A549 (cell line): ENCODE data around the gene NNAT. TPM values are rescaled to one million over a fixed set of nuclear protein-coding genes. Genes with fewer than 3 reads are reported as not detected.

Experiments
- ATAC-seq, 2 experiments: fragments of 200-7000 bp in 1 of 2; fragments of >200 bp in 1 of 2; cut with Nextera tagmentation in 1 of 2; cut with Tn5 transposase in 1 of 2; 3 replicates each; pipeline versions ENCODE4 v1.8.0 to v1.9.1; 2018 to 2020; ENCODE audit warnings: mild to moderate bottlenecking in 1 of 2, moderate library complexity in 1 of 2
- CTCF ChIA-PET: fragments of 300-600 bp; sonication (Branson Sonifier 250); formaldehyde crosslinking; extraction: SDS; loops from one replicate; lab custom pipeline; 2021; ENCODE audit warnings: antibody characterized with exemption, inconsistent platforms; lab: Yijun Ruan, JAX
- POLR2A ChIA-PET: fragments of 350-600 bp; formaldehyde crosslinking; extraction: SDS; loops from one replicate; lab custom pipeline; 2021; ENCODE audit warnings: antibody characterized with exemption, inconsistent platforms; lab: Yijun Ruan, JAX
- DNase-seq, 2 experiments: peaks; one replicate each; pipeline versions ENCODE4 v3.0.0 to v3.0.0-alpha.2; 2011 to 2016; ENCODE audit warnings: low read depth in 1 of 2, low spot score in 1 of 2
- FAIRE-seq: peaks from 2 replicates; lab custom pipeline; 2011; peaks lifted over from hg19 to GRCh38; lab: Jason Lieb, UNC
- H3K27ac ChIP-seq, 2 experiments: fragments of >200 bp; sonication (Bioruptor Twin); formaldehyde crosslinking; 3 replicates each; pipeline ENCODE4 v1.5.1; 2016 to 2017
- H3K4me1 ChIP-seq: fragments of >200 bp; sonication (Bioruptor Twin); formaldehyde crosslinking; 3 replicates; pipeline ENCODE4 v1.6.1; 2016
- H3K4me2 ChIP-seq: fragments of >200 bp; sonication (Bioruptor Twin); formaldehyde crosslinking; 3 replicates; pipeline ENCODE4 v1.6.1; 2016
- H3K4me3 ChIP-seq: fragments of >200 bp; sonication (Bioruptor Twin); formaldehyde crosslinking; 3 replicates; pipeline ENCODE4 v1.5.1; 2016
- H3K9me3 ChIP-seq: fragments of >200 bp; sonication (Bioruptor Twin); formaldehyde crosslinking; 3 replicates; pipeline ENCODE4 v1.6.1; 2016
- ATOH8 ChIP-seq: fragments of 250-450 bp; sonication (Bioruptor Pico); IDR thresholded peaks from 2 replicates; pipeline ENCODE4 v1.5.0; 2020; ENCODE audit warnings: low read depth, mild to moderate bottlenecking, moderate library complexity
- BCL3 ChIP-seq: fragments of >200 bp; sonication (Bioruptor Twin); formaldehyde crosslinking; IDR thresholded peaks from 3 replicates; pipeline ENCODE4 v1.6.1; 2016
- CTCF ChIP-seq: fragments of >200 bp; sonication (Bioruptor Twin); formaldehyde crosslinking; IDR thresholded peaks from 3 replicates; pipeline ENCODE4 v1.5.1; 2016
- EP300 ChIP-seq, 2 experiments: fragments of >200 bp; sonication (Bioruptor Twin); formaldehyde crosslinking; IDR thresholded peaks; 2 replicates in 1 of 2; 3 replicates in 1 of 2; pipeline ENCODE4 v1.6.1; 2016 to 2017
- FOSL2 ChIP-seq, 2 experiments: fragments of 450-650 bp in 1 of 2; fragments of >200 bp in 1 of 2; sonication (Bioruptor Twin) in 1 of 2; formaldehyde crosslinking; IDR thresholded peaks; 2 replicates each; pipeline versions ENCODE4 v1.5.0 to v1.6.1; 2016 to 2020; ENCODE audit warnings: mild to moderate bottlenecking in 1 of 2, moderate library complexity in 1 of 2
- HDAC2 ChIP-seq: fragments of 200-600 bp; sonication (generic); IDR thresholded peaks from 2 replicates; pipeline ENCODE4 v1.6.1; 2016
- HES2 ChIP-seq: fragments of >200 bp; sonication (Bioruptor Twin); formaldehyde crosslinking; IDR thresholded peaks from 2 replicates; pipeline ENCODE4 v1.6.1; 2016
- JUNB ChIP-seq: fragments of >200 bp; sonication (Bioruptor Twin); formaldehyde crosslinking; IDR thresholded peaks from 2 replicates; pipeline ENCODE4 v1.6.1; 2016
- KDM1A ChIP-seq: fragments of 200-600 bp; sonication (generic); IDR thresholded peaks from 2 replicates; pipeline ENCODE4 v1.6.1; 2016; ENCODE audit warnings: low read depth, mild to moderate bottlenecking
- KDM5A ChIP-seq: fragments of 200-600 bp; sonication (generic); IDR thresholded peaks from 2 replicates; pipeline ENCODE4 v1.6.1; 2016; ENCODE audit warnings: antibody characterized with exemption, mild to moderate bottlenecking
- MAFK ChIP-seq: fragments of 450-650 bp; IDR thresholded peaks from 2 replicates; pipeline ENCODE4 v1.6.1; 2014; ENCODE audit not compliant: partially characterized antibody
- NPAS2 ChIP-seq: fragments of 250-450 bp; sonication (Bioruptor Pico); IDR thresholded peaks from 2 replicates; pipeline ENCODE4 v1.8.0; 2022; ENCODE audit warnings: mild to moderate bottlenecking, moderate library complexity, borderline replicate concordance
- PBX3 ChIP-seq: IDR thresholded peaks from 2 replicates; pipeline ENCODE4 v1.6.1; 2012
- PHF8 ChIP-seq: fragments of 200-600 bp; sonication (generic); IDR thresholded peaks from 2 replicates; pipeline ENCODE4 v1.6.1; 2016; ENCODE audit warnings: low read depth, mild to moderate bottlenecking, antibody characterized with exemption, moderate library complexity, borderline replicate concordance
- POLR2AphosphoS2 ChIP-seq: conservative IDR thresholded peaks from 2 replicates; pipeline ENCODE4 v1.6.1; 2012; ENCODE audit warnings: low read length, improper control_type of control experiment, inconsistent platforms
- RFX5 ChIP-seq: fragments of 450-650 bp; IDR thresholded peaks from 2 replicates; pipeline ENCODE4 v1.7.1; 2014; ENCODE audit warnings: antibody characterized with exemption, mild to moderate bottlenecking, moderate library complexity
- WGBS: methylation state at CpG from one replicate; pipeline ENCODE4 v1.1.6; 2017; ENCODE audit errors: missing lambda C conversion rate; 5-methylcytosine and 5-hydroxymethylcytosine counted together
- polyA plus RNA-seq, 4 experiments: library from polyadenylated mRNA; depleted of rRNA in 3 of 4; stranded (reverse); fragments of >200 nt; fragmentation: RNase III in 1 of 4; extraction: RNeasy Plus Mini Kit Qiagen cat#74134 plus additional on column Dnase treatment in 1 of 4; gene quantifications; 2 replicates in 3 of 4; 3 replicates in 1 of 4; pipeline ENCODE4 v1.2.3, GENCODE V29; 2011 to 2017

The NNAT gene
- polyA plus RNA-seq, 2 of the 4 experiments (the other 2 are of a cell fraction) = not detected

GRCh38 chr20:37501940-37502339, 19.1 kb upstream of the NNAT start:
- Histone ChIP-seq H3K4me3 (no peak overlapping the region), H3K9me3 (no peaks in the 10 kb centered on the region), H3K4me2 (no peak overlapping the region), H3K4me1 (peaks cover 3% of the 10 kb centered on the region; the same call in 1 of the 3 replicates), H3K27ac (no peak overlapping the region)
- TF ChIP-seq KDM5A (no peak), PBX3 (no peak), HES2 (no peak), NPAS2 (CRISPR knock-in tag) (no peak), KDM1A (no peak)
- ATAC-seq = peak; percentile 69 to 71; a peak in 4 of 6 replicates
- DNase-seq = peak; percentile 24 to 29
- CTCF ChIA-PET = interaction anchor here (0.9 to 1.7 kb wide), 3 partner anchors 9 to 117 kb away, joined by 3 to 4 read pairs (median 3); partner anchors contain the start of gene NNAT
- no peak for FAIRE-seq
- WGBS = 78% methylated on average over 7 of the region's 7 CpGs
- POLR2A ChIA-PET = no interaction called here

GRCh38 chr20:37502654-37503053, 18.4 kb upstream of the NNAT start:
- WGBS = 68% methylated on average over 2 of the region's 2 CpGs
- CTCF ChIA-PET = interaction anchor here (0.9 to 1.7 kb wide), 5 partner anchors 9 to 118 kb away, joined by 3 to 4 read pairs (median 3); partner anchors contain the start of gene NNAT
- peaks cover 3% of the 10 kb centered on the region; the same call in 1 of the 3 replicates for H3K4me1 ChIP-seq

GRCh38 chr20:37503256-37503927, 17.7 kb upstream of the NNAT start:
- no peaks in the 10 kb centered on the region for H3K9me3 ChIP-seq
- ChIA-PET POLR2A (no interaction called here), CTCF (interaction anchor here (1.2 to 1.7 kb wide), 4 partner anchors 10 to 61 kb away, joined by 3 to 4 read pairs (median 3); partner anchors contain the start of gene NNAT)
- 66% methylated on average over 3 of the region's 3 CpGs for WGBS
- H3K27ac ChIP-seq = no peak overlapping the region
- no peak overlapping the region for H3K4me3 ChIP-seq
- DNase-seq = no peak
- peak in 1 of 2 experiments; percentile 37; a peak in 3 of 6 replicates for ATAC-seq
- FAIRE-seq = no peak
- H3K4me1 ChIP-seq = peaks cover 3% of the 10 kb centered on the region; the same call in 1 of the 3 replicates
- TF ChIP-seq MAFK (peak; percentile 27), BCL3 (no peak)
- H3K4me2 ChIP-seq = no peak overlapping the region

More at GRCh38 chr20:37502654-37503053, 18.4 kb upstream of the NNAT start:
- no peak for ATAC-seq
- H3K27ac ChIP-seq = no peak overlapping the region
- DNase-seq = no peak
- no peak for FAIRE-seq
- no peak overlapping the region for H3K4me2 ChIP-seq
- TF ChIP-seq CTCF = no peak
- TF ChIP-seq KDM1A = no peak
- TF ChIP-seq FOSL2 (IDR thresholded peaks at IDR 0.05) = no peak
- no peak for TF ChIP-seq FOSL2 (CRISPR knock-in tag; IDR thresholded peaks at IDR 0.05)
- no peak for TF ChIP-seq RFX5
- no peak for TF ChIP-seq PHF8
- TF ChIP-seq JUNB = no peak
- no peak for TF ChIP-seq HDAC2
- no peak for TF ChIP-seq POLR2AphosphoS2
- no peak for TF ChIP-seq ATOH8
- TF ChIP-seq EP300 (IDR thresholded peaks at IDR 0.05) = no peak
- TF ChIP-seq, all 56 proteins: peak for 0
- Histone ChIP-seq H3K4me3 (no peak overlapping the region), H3K9me3 (no peaks in the 10 kb centered on the region)
- POLR2A ChIA-PET = no interaction called here
